Mesenchymal stem cell (in vitro differentiated cells and primary cell): ENCODE data around the gene ASB7.
A peak's percentile ranks its signal among the peaks of the same experiment; 100 is the strongest.

Experiments used
- DNase-seq: peaks from one replicate; pipeline ENCODE4 v3.0.0-alpha.2; 2013
- H2AFZ ChIP-seq: one replicate; pipeline ENCODE4 v1.6.1; 2013; ENCODE audit warnings: low read depth, mild to moderate bottlenecking, control low read depth, inconsistent platforms, low read length, moderate library complexity
- H2AK5ac ChIP-seq: 2 replicates; pipeline ENCODE4 v1.6.1; 2013; ENCODE audit warnings: low read length, moderate library complexity, mild to moderate bottlenecking, inconsistent platforms; ENCODE audit not compliant: severe bottlenecking
- H2BK120ac ChIP-seq: one replicate; pipeline ENCODE4 v1.6.1; 2013; ENCODE audit warnings: low read depth, mild to moderate bottlenecking, inconsistent platforms, low read length, moderate library complexity
- H2BK12ac ChIP-seq, 2 experiments: one replicate each; pipeline ENCODE4 v1.6.1; 2013; ENCODE audit warnings: inconsistent platforms in 2 of 2, low read length in 2 of 2, mild to moderate bottlenecking in 2 of 2, moderate library complexity in 2 of 2, control low read depth in 1 of 2
- H2BK15ac ChIP-seq: one replicate; pipeline ENCODE4 v1.6.1; 2013; ENCODE audit warnings: mild to moderate bottlenecking, low read depth, inconsistent platforms; ENCODE audit not compliant: poor library complexity, severe bottlenecking
- H2BK5ac ChIP-seq: 2 replicates; pipeline ENCODE4 v1.6.1; 2013; ENCODE audit warnings: low read depth, mild to moderate bottlenecking, low read length, control low read depth, inconsistent platforms; ENCODE audit not compliant: poor library complexity, severe bottlenecking
- H3K14ac ChIP-seq, 2 experiments: one replicate each; pipeline ENCODE4 v1.6.1; 2013; ENCODE audit warnings: inconsistent platforms in 2 of 2, low read length in 2 of 2, control low read depth in 1 of 2, mild to moderate bottlenecking in 1 of 2, moderate library complexity in 1 of 2
- H3K18ac ChIP-seq, 2 experiments: one replicate each; pipeline ENCODE4 v1.6.1; 2013; ENCODE audit warnings: inconsistent platforms in 2 of 2, low read length in 2 of 2, control low read depth in 1 of 2, low read depth in 1 of 2, mild to moderate bottlenecking in 1 of 2
- H3K23ac ChIP-seq, 2 experiments: one replicate each; pipeline ENCODE4 v1.6.1; 2013; ENCODE audit warnings: inconsistent platforms in 2 of 2, low read length in 2 of 2, mild to moderate bottlenecking in 2 of 2, moderate library complexity in 2 of 2, control low read depth in 1 of 2
- H3K27ac ChIP-seq: 2 replicates; pipeline ENCODE4 v1.5.1; 2013; ENCODE audit warnings: mild to moderate bottlenecking, moderate library complexity, low read length, control low read depth, inconsistent platforms; ENCODE audit not compliant: poor library complexity, severe bottlenecking
- H3K27me3 ChIP-seq, 2 experiments: 2 replicates each; pipeline versions ENCODE4 v1.6.1 to v1.7.0; 2013; ENCODE audit warnings: low read length in 2 of 2, mild to moderate bottlenecking in 2 of 2, moderate library complexity in 2 of 2, control low read depth in 1 of 2, inconsistent platforms in 1 of 2; ENCODE audit not compliant: control insufficient read depth in 1 of 2, insufficient read depth in 1 of 2
- H3K36me3 ChIP-seq, 2 experiments: 2 replicates each; pipeline versions ENCODE4 v1.6.1 to v1.7.0; 2013; ENCODE audit warnings: low read length in 2 of 2, control low read depth in 1 of 2, inconsistent platforms in 1 of 2, low read depth in 1 of 2, mild to moderate bottlenecking in 1 of 2; ENCODE audit not compliant: insufficient read depth in 2 of 2, control insufficient read depth in 1 of 2
- H3K4ac ChIP-seq, 2 experiments: one replicate each; pipeline ENCODE4 v1.6.1; 2013; ENCODE audit warnings: inconsistent platforms in 2 of 2, low read length in 2 of 2, mild to moderate bottlenecking in 2 of 2, moderate library complexity in 2 of 2, control low read depth in 1 of 2, low read depth in 1 of 2
- H3K4me1 ChIP-seq: 2 replicates; pipeline ENCODE4 v1.6.1; 2013; ENCODE audit warnings: low read depth, low read length, control low read depth; ENCODE audit not compliant: control insufficient read depth, insufficient read depth
- H3K4me2 ChIP-seq: 2 replicates; pipeline ENCODE4 v1.6.1; 2013; ENCODE audit warnings: low read length, mild to moderate bottlenecking, inconsistent platforms; ENCODE audit not compliant: poor library complexity, severe bottlenecking
- H3K4me3 ChIP-seq, 2 experiments: 2 replicates each; pipeline versions ENCODE4 v1.5.1 to v1.7.0; 2013; ENCODE audit warnings: low read length in 2 of 2, mild to moderate bottlenecking in 2 of 2, control low read depth in 1 of 2, low read depth in 1 of 2; ENCODE audit not compliant: insufficient read depth in 1 of 2
- H3K79me1 ChIP-seq: replicated peaks from 2 replicates; pipeline ENCODE4 v1.6.1; 2013; ENCODE audit warnings: mild to moderate bottlenecking, control low read depth, low read length, inconsistent platforms; ENCODE audit not compliant: poor library complexity, severe bottlenecking
- H3K9ac ChIP-seq: 2 replicates; pipeline ENCODE4 v1.7.0; 2013; ENCODE audit warnings: mild to moderate bottlenecking, low read length, moderate library complexity
- H3K9me3 ChIP-seq: 2 replicates; pipeline ENCODE4 v1.7.0; 2013; ENCODE audit warnings: mild to moderate bottlenecking, low read length; ENCODE audit not compliant: control insufficient read depth
- H4K8ac ChIP-seq: one replicate; pipeline ENCODE4 v1.6.1; 2013; ENCODE audit warnings: inconsistent platforms, mild to moderate bottlenecking, low read length, moderate library complexity
- H4K91ac ChIP-seq: one replicate; pipeline ENCODE4 v1.6.1; 2013; ENCODE audit warnings: mild to moderate bottlenecking, low read length, inconsistent platforms
- WGBS: methylation state at CpG from one replicate; pipeline ENCODE4 v1.1.7; 2013; ENCODE audit warnings: mixed read lengths; 5-methylcytosine and 5-hydroxymethylcytosine counted together

ASB7 gene

GRCh38 chr15:100601617-100602063, 749 bp upstream of the ASB7 start:
- H2BK15ac ChIP-seq, result no peak overlapping the region

GRCh38 chr15:100602823-100603393, 519 bp downstream of the ASB7 start:
- peak overlapping the region; percentile 29 for H4K91ac ChIP-seq
- WGBS, result 3% methylated on average over 15 of the region's 16 CpGs
- peak overlapping the region; percentile 27 to 81 for H3K4ac ChIP-seq
- H3K4me1 ChIP-seq, result peaks cover 5% of the 10 kb centered on the region
- no peaks in the 10 kb centered on the region for H3K27me3 ChIP-seq
- H3K79me1 ChIP-seq, result peaks cover 17% of the 10 kb centered on the region
- H2BK5ac ChIP-seq, result no peak overlapping the region
- no peaks in the 10 kb centered on the region for H3K9me3 ChIP-seq
- no peak overlapping the region for H2BK15ac ChIP-seq
- DNase-seq, result peak; percentile 63
- peak overlapping the region; percentile 27 for H4K8ac ChIP-seq
- H3K23ac ChIP-seq, result no peak overlapping the region
- no peak overlapping the region for H2BK120ac ChIP-seq
- peak overlapping the region; percentile 96 for H3K9ac ChIP-seq
- H2AFZ ChIP-seq, result peak overlapping the region; percentile 46
- peaks cover 3 to 32% of the 10 kb centered on the region in 2 experiments for H3K36me3 ChIP-seq
- no peak overlapping the region for H3K14ac ChIP-seq
- H3K4me2 ChIP-seq, result peak overlapping the region; percentile 66
- H3K4me3 ChIP-seq, result peak overlapping the region; percentile 93 to 96
- no peak overlapping the region for H2AK5ac ChIP-seq
- H3K27ac ChIP-seq, result no peak overlapping the region
- H3K18ac ChIP-seq, result peak overlapping the region; percentile 1 to 75
- H2BK12ac ChIP-seq, result no peak overlapping the region

More at GRCh38 chr15:100601617-100602063, 749 bp upstream of the ASB7 start:
- H3K27ac ChIP-seq, result peak overlapping the region; percentile 40
- H2AFZ ChIP-seq, result peak overlapping the region; percentile 84
- no peak for DNase-seq
- H4K8ac ChIP-seq, result peak overlapping the region; percentile 65
- no peak overlapping the region for H2BK12ac ChIP-seq
- H3K14ac ChIP-seq, result peak overlapping the region in 1 of 2 experiments; percentile 50
- H3K4ac ChIP-seq, result peak overlapping the region; percentile 41 to 42
- peak overlapping the region; percentile 94 for H3K4me2 ChIP-seq
- H3K23ac ChIP-seq, result no peak overlapping the region
- WGBS, result 0% methylated on average over 20 of the region's 21 CpGs
- H3K9ac ChIP-seq, result peak overlapping the region; percentile 92
- peaks cover 0 to 23% of the 10 kb centered on the region in 2 experiments for H3K36me3 ChIP-seq
- H3K4me1 ChIP-seq, result peaks cover 5% of the 10 kb centered on the region
- peak overlapping the region; percentile 92 to 98 for H3K4me3 ChIP-seq
- peak overlapping the region; percentile 58 to 81 for H3K18ac ChIP-seq
- no peak overlapping the region for H2BK120ac ChIP-seq
- peaks cover 19% of the 10 kb centered on the region for H3K79me1 ChIP-seq
- H2AK5ac ChIP-seq, result no peak overlapping the region
- no peaks in the 10 kb centered on the region for H3K9me3 ChIP-seq
- no peak overlapping the region for H2BK5ac ChIP-seq
- H4K91ac ChIP-seq, result peak overlapping the region; percentile 52
- H3K27me3 ChIP-seq, result no peaks in the 10 kb centered on the region

- Histone ChIP-seq H4K8ac (no peak overlapping the region), H3K23ac (no peak overlapping the region), H2BK15ac (no peak overlapping the region), H3K36me3 (peaks cover 20 to 73% of the 10 kb centered on the region in 2 experiments), H3K27me3 (no peaks in the 10 kb centered on the region), H3K4me1 (no peaks in the 10 kb centered on the region), H2BK5ac (no peak overlapping the region), H2AK5ac (no peak overlapping the region), H2BK12ac (no peak overlapping the region), H3K18ac (no peak overlapping the region), H2AFZ (no peak overlapping the region), H3K9me3 (no peaks in the 10 kb centered on the region), H4K91ac (no peak overlapping the region), H2BK120ac (no peak overlapping the region), H3K4me3 (no peak overlapping the region), H3K4me2 (no peak overlapping the region), H3K4ac (no peak overlapping the region), H3K9ac (no peak overlapping the region), H3K14ac (no peak overlapping the region), H3K27ac (no peak overlapping the region), H3K79me1 (peaks cover 22% of the 10 kb centered on the region)
- WGBS, result no CpG with 5 or more reads among the region's 2 CpGs
- DNase-seq, result no peak
Measured at GRCh38 chr15:100612539-100612938, 10.2 kb downstream of the ASB7 start.

GRCh38 chr15:100613208-100613607, 10.8 kb downstream of the ASB7 start:
- Histone ChIP-seq H2BK12ac (no peak overlapping the region), H2BK120ac (no peak overlapping the region), H3K9ac (no peak overlapping the region), H4K91ac (no peak overlapping the region), H3K27ac (no peak overlapping the region), H3K23ac (no peak overlapping the region), H3K18ac (no peak overlapping the region), H3K4ac (no peak overlapping the region), H3K4me2 (no peak overlapping the region), H3K4me1 (no peaks in the 10 kb centered on the region), H2BK5ac (no peak overlapping the region), H2AK5ac (no peak overlapping the region), H3K4me3 (no peak overlapping the region), H3K27me3 (no peaks in the 10 kb centered on the region), H4K8ac (no peak overlapping the region), H3K14ac (no peak overlapping the region), H3K9me3 (no peaks in the 10 kb centered on the region), H3K79me1 (peaks cover 20% of the 10 kb centered on the region), H2AFZ (no peak overlapping the region), H3K36me3 (peaks cover 18 to 67% of the 10 kb centered on the region in 2 experiments), H2BK15ac (no peak overlapping the region)
- WGBS, result no CpG with 5 or more reads among the region's 1 CpG
- no peak for DNase-seq
